ENCODE data around the gene ABHD14A.

The ABHD14A gene

GRCh38 chr3:52021489-52022268, 46.8 kb downstream of the ABHD14A start:
- no peak for DNase-seq

DNA sequence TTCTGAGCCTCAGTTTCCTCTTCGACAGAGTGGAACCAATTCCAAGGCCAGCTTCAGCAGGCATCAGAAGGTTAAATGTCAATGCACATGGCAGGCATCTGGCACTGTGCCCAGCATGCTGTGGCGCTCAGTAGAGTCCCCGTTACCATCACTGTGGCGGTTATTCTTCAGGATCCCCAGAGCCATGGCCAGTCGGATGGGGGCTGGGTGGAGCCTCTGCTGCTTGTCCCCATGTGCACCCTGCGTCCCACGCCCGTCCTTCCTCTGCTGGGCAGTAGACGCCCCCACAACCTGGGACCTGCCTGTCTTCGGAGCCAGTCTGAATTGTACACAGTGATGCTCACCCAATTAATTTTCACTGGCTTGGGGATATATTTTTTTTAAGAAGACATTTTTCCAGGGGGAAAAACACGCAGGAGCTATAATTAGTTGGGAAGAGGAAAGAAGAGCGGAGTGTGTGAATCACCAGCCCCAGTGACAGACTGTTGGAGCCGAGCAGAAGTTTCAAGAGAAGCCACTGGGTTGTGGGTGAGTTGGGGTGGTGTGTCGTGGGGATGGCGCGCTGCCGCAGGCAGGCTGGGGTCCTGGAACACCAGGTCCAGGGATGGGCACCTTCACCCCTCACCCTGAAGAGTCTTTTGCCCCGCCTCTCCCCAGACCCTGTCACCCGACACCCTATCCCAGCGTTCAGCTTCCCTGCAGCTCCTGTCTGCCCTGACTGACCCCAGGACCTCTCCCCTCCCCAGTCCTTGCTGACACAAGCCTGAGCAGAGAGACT, 47.6 kb downstream of the ABHD14A start:
- DNase-seq, result no peak

DNA sequence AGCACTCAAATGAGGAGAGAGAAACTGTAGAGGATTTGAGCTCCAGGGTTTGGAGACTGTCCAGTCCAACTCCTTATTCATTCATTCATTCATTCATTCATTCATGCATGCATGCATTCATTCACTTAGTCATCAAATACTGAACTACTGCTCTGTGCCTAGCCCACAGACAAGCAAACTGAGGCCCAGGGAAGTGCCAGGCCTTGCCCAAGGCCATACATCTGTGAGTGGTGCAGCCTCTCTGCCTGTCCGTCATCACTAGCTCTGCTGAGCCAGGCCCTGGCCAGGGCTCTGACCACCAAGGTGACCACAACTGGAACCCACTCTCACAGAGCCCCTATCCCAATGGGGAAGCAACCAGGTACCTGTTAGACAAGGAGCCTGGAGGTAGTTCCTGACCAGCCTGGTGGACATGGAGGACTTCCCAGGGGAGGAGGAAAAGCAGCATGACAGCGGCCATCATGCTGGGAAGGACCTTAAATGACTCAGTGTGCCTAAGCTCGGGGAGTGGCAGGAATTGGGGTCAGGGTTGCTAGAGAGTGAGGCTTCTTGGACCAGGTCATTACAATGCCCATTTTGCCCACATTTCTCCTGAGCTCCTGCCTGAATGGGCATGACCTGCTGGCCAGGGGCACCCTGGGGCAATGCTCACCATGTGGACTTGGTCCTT, 48.4 kb downstream of the ABHD14A start:
- no peak for DNase-seq

DNA sequence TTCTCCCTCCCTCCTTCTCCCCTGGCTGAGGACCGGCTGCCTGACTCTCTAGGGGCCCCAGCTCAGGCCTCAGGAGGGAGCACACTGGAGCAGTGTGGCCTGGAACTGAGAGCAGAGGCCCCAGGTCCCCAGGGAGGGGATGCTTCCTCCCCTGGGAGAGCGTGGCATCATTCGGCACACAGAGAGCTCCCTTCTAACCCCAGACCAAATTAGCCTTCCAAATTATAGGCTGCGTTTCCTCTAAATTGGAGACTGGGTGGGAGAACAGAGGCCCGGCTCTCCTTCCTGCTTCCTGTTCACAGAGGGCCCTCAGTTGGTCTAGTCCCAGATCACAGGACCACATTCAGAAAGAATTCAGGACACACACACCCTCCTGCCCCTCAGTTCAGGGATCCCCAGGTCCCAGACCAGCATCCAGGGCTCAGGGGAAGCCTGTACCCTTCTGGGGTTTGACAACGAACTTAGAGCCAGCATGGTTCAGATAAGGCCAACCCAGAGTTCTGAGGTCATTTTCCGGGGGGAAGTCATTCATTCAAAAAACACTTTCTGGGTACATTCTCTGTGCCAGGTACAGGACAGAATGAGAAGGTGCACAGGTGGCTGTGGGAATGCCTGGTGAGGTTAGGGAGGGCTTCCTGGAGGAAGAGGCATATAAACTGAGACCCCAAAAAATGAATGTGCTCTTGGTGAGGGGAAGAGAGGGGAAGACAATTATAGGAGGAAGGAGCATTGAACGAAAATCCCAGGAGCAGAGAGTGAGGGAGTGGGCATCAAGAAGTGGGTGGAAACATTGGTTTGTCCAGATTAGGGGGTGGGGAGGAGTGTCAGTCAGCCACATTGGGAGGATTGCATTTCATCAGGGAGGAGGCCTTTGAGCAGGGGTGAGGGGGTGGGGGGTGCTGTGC, 49.2 kb downstream of the ABHD14A start:
- DNase-seq, result no peak

DNA sequence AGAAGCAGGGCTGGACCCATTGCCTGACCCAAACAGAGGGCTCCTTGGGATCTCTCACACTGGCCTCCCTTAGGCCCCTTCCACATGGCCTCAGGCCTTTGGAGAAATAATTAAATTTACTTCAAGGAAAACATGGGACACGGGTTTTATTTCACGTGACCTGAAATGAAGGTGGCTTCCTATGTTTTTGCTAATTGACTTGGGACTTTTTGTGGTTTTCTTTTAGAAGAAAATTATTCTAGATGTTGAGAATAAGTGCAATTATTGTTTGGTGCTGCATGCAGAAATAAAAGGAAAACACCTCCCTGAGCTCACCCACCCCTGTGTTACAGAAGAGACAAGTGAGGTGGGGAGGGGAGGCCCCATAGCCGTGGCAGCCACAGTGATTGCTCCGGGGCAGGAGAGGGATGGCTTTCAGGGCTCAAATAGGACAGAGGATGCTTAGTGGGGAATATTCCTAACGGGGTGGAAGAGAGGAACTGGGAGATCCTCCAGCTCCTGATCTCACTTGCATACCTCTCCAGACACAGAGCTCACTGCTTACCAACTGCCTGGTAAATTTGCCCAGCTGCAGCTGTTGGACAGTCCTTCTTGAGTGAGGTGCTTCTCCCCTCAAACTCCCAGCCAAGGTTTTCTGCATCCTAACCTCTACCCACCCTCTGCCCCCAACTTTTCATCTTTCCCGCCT, 50.0 kb downstream of the ABHD14A start:
- DNase-seq, result no peak

GRCh38 chr3:52025453-52025852, 50.6 kb downstream of the ABHD14A start:
- DNase-seq, result no peak

- no peak for DNase-seq
Measured at GRCh38 chr3:52026041-52026440, 51.2 kb downstream of the ABHD14A start.

- no peak for DNase-seq
Measured at GRCh38 chr3:52028572-52028971, 53.7 kb downstream of the ABHD14A start.

DNA sequence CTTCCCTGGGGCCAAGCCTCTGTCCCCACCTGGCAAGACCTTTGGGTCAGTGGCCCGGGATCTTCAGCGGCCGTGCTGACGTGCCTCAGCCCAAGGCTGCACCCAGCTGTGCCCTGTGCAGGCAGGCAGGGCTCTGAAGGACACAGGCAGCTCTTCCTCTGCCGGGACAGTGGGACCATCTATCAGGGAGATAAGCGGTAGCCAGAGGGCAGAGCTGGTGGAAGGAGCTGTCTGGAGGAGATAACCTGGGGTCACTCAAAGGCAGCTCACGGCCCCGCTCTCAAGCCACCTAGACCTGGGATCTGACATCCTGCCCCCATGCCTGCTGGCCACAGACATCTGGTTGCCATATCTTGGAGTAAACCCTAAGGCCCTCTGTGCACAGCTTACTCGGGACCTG, 54.2 kb downstream of the ABHD14A start:
- DNase-seq, result no peak

- DNase-seq, result no peak
Measured at GRCh38 chr3:52029535-52029934, 54.7 kb downstream of the ABHD14A start.

Data from activated T-cell treated with anti-CD3 and anti-CD28 coated beads, Interleukin-2, amount 50 U/mL, for 1 hour (primary cell).